H9 (cell line): ENCODE results near the gene PDCD4. TPM values are rescaled to one million over a fixed set of nuclear protein-coding genes. Genes with fewer than 3 reads are reported as not detected.

Experiments used
- DNase-seq: peaks from one replicate; pipeline ENCODE4 v3.0.0-alpha.2; 2017
- H2AFZ ChIP-seq: one replicate; pipeline ENCODE4 v1.6.1; 2013; ENCODE audit warnings: mild to moderate bottlenecking, low read length, control low read depth, moderate library complexity
- H2AK5ac ChIP-seq: 2 replicates; pipeline ENCODE4 v1.6.1; 2013; ENCODE audit warnings: low read length, control low read depth, mixed read lengths; ENCODE audit not compliant: insufficient read length
- H2BK120ac ChIP-seq: one replicate; pipeline ENCODE4 v1.6.1; 2013; ENCODE audit warnings: low read depth, mild to moderate bottlenecking, low read length, control low read depth, inconsistent platforms; ENCODE audit not compliant: poor library complexity, severe bottlenecking
- H2BK12ac ChIP-seq: 2 replicates; pipeline ENCODE4 v1.6.1; 2013; ENCODE audit warnings: low read length, control low read depth, mixed read lengths, low read depth; ENCODE audit not compliant: insufficient read length
- H2BK15ac ChIP-seq: 2 replicates; pipeline ENCODE4 v1.6.1; 2013; ENCODE audit warnings: low read depth, low read length, control low read depth
- H2BK20ac ChIP-seq: one replicate; pipeline ENCODE4 v1.6.1; 2013; ENCODE audit warnings: low read depth, mild to moderate bottlenecking, low read length, control low read depth, inconsistent platforms; ENCODE audit not compliant: poor library complexity, severe bottlenecking
- H2BK5ac ChIP-seq: 2 replicates; pipeline ENCODE4 v1.6.1; 2013; ENCODE audit warnings: low read length, control low read depth, mixed read lengths; ENCODE audit not compliant: insufficient read length
- H3K14ac ChIP-seq: 2 replicates; pipeline ENCODE4 v1.6.1; 2013; ENCODE audit warnings: low read length, control low read depth; ENCODE audit not compliant: insufficient read depth
- H3K18ac ChIP-seq: 2 replicates; pipeline ENCODE4 v1.6.1; 2013; ENCODE audit warnings: low read depth, mild to moderate bottlenecking, mixed read lengths, low read length, control low read depth; ENCODE audit not compliant: insufficient read length
- H3K23ac ChIP-seq: 2 replicates; pipeline ENCODE4 v1.6.1; 2013; ENCODE audit warnings: low read length, control low read depth, mixed read lengths, low read depth; ENCODE audit not compliant: insufficient read length
- H3K23me2 ChIP-seq: 2 replicates; pipeline ENCODE4 v1.6.1; 2013; ENCODE audit warnings: low read depth, mild to moderate bottlenecking, mixed read lengths, low read length, control low read depth; ENCODE audit not compliant: insufficient read length, poor library complexity, severe bottlenecking
- H3K27ac ChIP-seq: 2 replicates; pipeline ENCODE4 v1.5.1; 2013; ENCODE audit warnings: low read length, control low read depth, mixed read lengths, low read depth; ENCODE audit not compliant: insufficient read length
- H3K27me3 ChIP-seq: 2 replicates; pipeline ENCODE4 v1.6.1; 2013; ENCODE audit warnings: low read length, control low read depth, inconsistent platforms; ENCODE audit not compliant: insufficient read depth
- H3K4ac ChIP-seq: 2 replicates; pipeline ENCODE4 v1.6.1; 2013; ENCODE audit warnings: low read depth, mild to moderate bottlenecking, control low read depth, inconsistent platforms, low read length, moderate library complexity
- H3K4me1 ChIP-seq: 2 replicates; pipeline ENCODE4 v1.6.1; 2013; ENCODE audit warnings: low read length, control low read depth, inconsistent platforms; ENCODE audit not compliant: insufficient read depth
- H3K4me2 ChIP-seq: 2 replicates; pipeline ENCODE4 v1.6.1; 2013; ENCODE audit warnings: low read length, control low read depth, mixed read lengths; ENCODE audit not compliant: insufficient read length, insufficient read depth
- H3K56ac ChIP-seq: 2 replicates; pipeline ENCODE4 v1.6.1; 2013; ENCODE audit warnings: low read depth, mild to moderate bottlenecking, mixed read lengths, low read length, control low read depth; ENCODE audit not compliant: insufficient read length
- H3K79me1 ChIP-seq: 2 replicates; pipeline ENCODE4 v1.6.1; 2013; ENCODE audit warnings: low read depth, mild to moderate bottlenecking, moderate library complexity, low read length, control low read depth, inconsistent platforms; ENCODE audit not compliant: insufficient read depth, poor library complexity, severe bottlenecking
- H3K79me2 ChIP-seq: 2 replicates; pipeline ENCODE4 v1.6.1; 2013; ENCODE audit warnings: low read length, control low read depth, inconsistent platforms; ENCODE audit not compliant: insufficient read depth
- H3K9ac ChIP-seq: 2 replicates; pipeline ENCODE4 v1.6.1; 2013; ENCODE audit warnings: low read length, control low read depth, mixed read lengths; ENCODE audit not compliant: insufficient read length; ENCODE audit errors: extremely low read depth
- H3K9me3 ChIP-seq: one replicate; pipeline ENCODE4 v1.6.1; 2013; ENCODE audit warnings: low read depth, low read length, inconsistent platforms; ENCODE audit not compliant: control insufficient read depth
- H3T11ph ChIP-seq: one replicate; pipeline ENCODE4 v1.6.1; 2013; ENCODE audit warnings: mild to moderate bottlenecking, low read length, control low read depth, inconsistent platforms
- H4K20me1 ChIP-seq: one replicate; pipeline ENCODE4 v1.6.1; 2013; ENCODE audit not compliant: control insufficient read depth, insufficient read length, insufficient read depth
- H4K5ac ChIP-seq: 2 replicates; pipeline ENCODE4 v1.6.1; 2013; ENCODE audit warnings: low read depth, mild to moderate bottlenecking, mixed read lengths, low read length, control low read depth; ENCODE audit not compliant: insufficient read length
- H4K8ac ChIP-seq: replicated peaks from 2 replicates; pipeline ENCODE4 v1.6.1; 2013; ENCODE audit warnings: low read length, control low read depth, mixed read lengths, low read depth; ENCODE audit not compliant: insufficient read length
- H4K91ac ChIP-seq: 2 replicates; pipeline ENCODE4 v1.6.1; 2013; ENCODE audit warnings: low read depth, mild to moderate bottlenecking, moderate library complexity, mixed read lengths, low read length, control low read depth; ENCODE audit not compliant: insufficient read length
- H3K27ac Mint-ChIP-seq, 3 experiments: 2 replicates in 2 of 3; 3 replicates in 1 of 3; pipeline ENCODE4 v1.8.0; 2020 to 2021; ENCODE audit warnings: mixed read lengths in 3 of 3, mild to moderate bottlenecking in 1 of 3, moderate library complexity in 1 of 3
- H3K27me3 Mint-ChIP-seq: 2 replicates; pipeline ENCODE4 v1.8.0; 2021; ENCODE audit warnings: low read depth, mild to moderate bottlenecking, moderate library complexity, mixed read lengths
- H3K36me3 Mint-ChIP-seq, 3 experiments: 2 replicates in 2 of 3; 3 replicates in 1 of 3; pipeline ENCODE4 v1.8.0; 2020 to 2021; ENCODE audit warnings: low read depth in 3 of 3, mixed read lengths in 3 of 3; ENCODE audit not compliant: insufficient read depth in 1 of 3
- H3K4me1 Mint-ChIP-seq, 2 experiments: 2 replicates each; pipeline ENCODE4 v1.8.0; 2020; ENCODE audit warnings: mixed read lengths in 2 of 2
- H3K4me3 Mint-ChIP-seq, 2 experiments: 2 replicates in 1 of 2; 3 replicates in 1 of 2; pipeline ENCODE4 v1.8.0; 2020 to 2021; ENCODE audit warnings: mild to moderate bottlenecking in 2 of 2, mixed read lengths in 2 of 2, moderate library complexity in 1 of 2
- H3K9me3 Mint-ChIP-seq, 2 experiments: 2 replicates in 1 of 2; 3 replicates in 1 of 2; pipeline ENCODE4 v1.8.0; 2020; ENCODE audit warnings: mild to moderate bottlenecking in 2 of 2, mixed read lengths in 2 of 2, moderate library complexity in 1 of 2
- WGBS: extraction: QIAGEN DNeasy Blood & Tissue Kit; methylation state at CpG from one replicate; pipeline ENCODE4 v1.1.7; 2013; ENCODE audit warnings: missing lambda C conversion rate, low lambda C conversion rate, mixed read lengths; ENCODE audit not compliant: insufficient read length; ENCODE audit errors: extremely low coverage; 5-methylcytosine and 5-hydroxymethylcytosine counted together
- total RNA-seq: library from RNA; stranded (reverse); gene quantifications from 2 replicates; pipeline ENCODE4 v1.2.1, GENCODE V29; 2021
- TF ChIP-seq, protein P1 (sequence below): fragments of 200-600 bp; sonication (generic); conservative IDR thresholded peaks from 3 replicates; pipeline ENCODE4 v1.8.0; 2021; ENCODE audit warnings: antibody characterized with exemption, mild to moderate bottlenecking

The PDCD4 gene
- total RNA-seq, 1 experiment from 2014 or later: 29.3 TPM

GRCh38 chr10:110865186-110865808 is 6.4 kb upstream of the PDCD4 start:
- Histone ChIP-seq H3K4me2 (no peak overlapping the region), H3K23ac (no peak overlapping the region), H3K9ac (no peak overlapping the region), H3K9me3 (no peaks in the 10 kb centered on the region), H2BK5ac (no peak overlapping the region), H3K79me1 (no peaks in the 10 kb centered on the region), H3K27ac (no peak overlapping the region), H2BK15ac (no peak overlapping the region), H3K79me2 (no peaks in the 10 kb centered on the region), H2AFZ (no peak overlapping the region), H3T11ph (no peak overlapping the region), H3K23me2 (no peaks in the 10 kb centered on the region), H4K8ac (no peak overlapping the region), H2BK120ac (no peak overlapping the region), H3K27me3 (no peaks in the 10 kb centered on the region), H2BK20ac (no peak overlapping the region), H4K91ac (no peak overlapping the region), H3K4me1 (no peaks in the 10 kb centered on the region), H3K4ac (no peak overlapping the region), H2BK12ac (no peak overlapping the region), H4K5ac (no peak overlapping the region), H2AK5ac (no peak overlapping the region), H3K56ac (no peak overlapping the region), H3K14ac (no peak overlapping the region), H4K20me1 (no peaks in the 10 kb centered on the region), H3K18ac (no peak overlapping the region)
- Mint-ChIP-seq H3K27me3 (no peaks in the 10 kb centered on the region), H3K4me3 (no peak overlapping the region), H3K4me1 (peaks cover 6 to 21% of the 10 kb centered on the region in 2 experiments), H3K9me3 (no peaks in the 10 kb centered on the region; a peak in 1 of 5 replicates), H3K27ac (no peak overlapping the region), H3K36me3 (no peaks in the 10 kb centered on the region)
- TF ChIP-seq, protein P1, sequence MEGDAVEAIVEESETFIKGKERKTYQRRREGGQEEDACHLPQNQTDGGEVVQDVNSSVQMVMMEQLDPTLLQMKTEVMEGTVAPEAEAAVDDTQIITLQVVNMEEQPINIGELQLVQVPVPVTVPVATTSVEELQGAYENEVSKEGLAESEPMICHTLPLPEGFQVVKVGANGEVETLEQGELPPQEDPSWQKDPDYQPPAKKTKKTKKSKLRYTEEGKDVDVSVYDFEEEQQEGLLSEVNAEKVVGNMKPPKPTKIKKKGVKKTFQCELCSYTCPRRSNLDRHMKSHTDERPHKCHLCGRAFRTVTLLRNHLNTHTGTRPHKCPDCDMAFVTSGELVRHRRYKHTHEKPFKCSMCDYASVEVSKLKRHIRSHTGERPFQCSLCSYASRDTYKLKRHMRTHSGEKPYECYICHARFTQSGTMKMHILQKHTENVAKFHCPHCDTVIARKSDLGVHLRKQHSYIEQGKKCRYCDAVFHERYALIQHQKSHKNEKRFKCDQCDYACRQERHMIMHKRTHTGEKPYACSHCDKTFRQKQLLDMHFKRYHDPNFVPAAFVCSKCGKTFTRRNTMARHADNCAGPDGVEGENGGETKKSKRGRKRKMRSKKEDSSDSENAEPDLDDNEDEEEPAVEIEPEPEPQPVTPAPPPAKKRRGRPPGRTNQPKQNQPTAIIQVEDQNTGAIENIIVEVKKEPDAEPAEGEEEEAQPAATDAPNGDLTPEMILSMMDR: no peak
- DNase-seq: no peak
- no CpG with 5 or more reads among the region's 6 CpGs for WGBS
